Measurements from ENCODE around the gene RTN1.

DNA sequence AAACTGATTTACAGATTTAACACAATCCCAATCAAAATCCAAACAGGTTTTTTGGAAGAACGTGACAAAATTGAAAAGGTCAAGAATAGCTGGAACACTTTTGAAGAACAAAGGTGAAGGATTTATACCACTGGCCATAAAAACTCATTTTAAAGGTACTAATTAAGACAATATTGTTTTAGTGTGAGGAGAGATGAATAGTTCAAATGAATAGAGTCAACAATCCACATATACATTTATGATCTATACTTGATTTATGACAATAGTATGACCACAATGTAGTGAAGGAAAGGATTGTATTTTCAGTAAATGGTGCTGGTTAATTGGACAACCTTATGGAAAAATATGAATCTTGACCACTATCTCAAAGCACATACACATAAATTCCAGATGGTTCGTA is 323.3 kb downstream of the RTN1 start:
- no peak for TF ChIP-seq POLR2AphosphoS5 (IDR thresholded peaks at IDR 0.05; ENCODE audit: low read depth, low read length)
- TF ChIP-seq, protein P1, sequence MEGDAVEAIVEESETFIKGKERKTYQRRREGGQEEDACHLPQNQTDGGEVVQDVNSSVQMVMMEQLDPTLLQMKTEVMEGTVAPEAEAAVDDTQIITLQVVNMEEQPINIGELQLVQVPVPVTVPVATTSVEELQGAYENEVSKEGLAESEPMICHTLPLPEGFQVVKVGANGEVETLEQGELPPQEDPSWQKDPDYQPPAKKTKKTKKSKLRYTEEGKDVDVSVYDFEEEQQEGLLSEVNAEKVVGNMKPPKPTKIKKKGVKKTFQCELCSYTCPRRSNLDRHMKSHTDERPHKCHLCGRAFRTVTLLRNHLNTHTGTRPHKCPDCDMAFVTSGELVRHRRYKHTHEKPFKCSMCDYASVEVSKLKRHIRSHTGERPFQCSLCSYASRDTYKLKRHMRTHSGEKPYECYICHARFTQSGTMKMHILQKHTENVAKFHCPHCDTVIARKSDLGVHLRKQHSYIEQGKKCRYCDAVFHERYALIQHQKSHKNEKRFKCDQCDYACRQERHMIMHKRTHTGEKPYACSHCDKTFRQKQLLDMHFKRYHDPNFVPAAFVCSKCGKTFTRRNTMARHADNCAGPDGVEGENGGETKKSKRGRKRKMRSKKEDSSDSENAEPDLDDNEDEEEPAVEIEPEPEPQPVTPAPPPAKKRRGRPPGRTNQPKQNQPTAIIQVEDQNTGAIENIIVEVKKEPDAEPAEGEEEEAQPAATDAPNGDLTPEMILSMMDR (IDR thresholded peaks at IDR 0.05) = no peak
- TF ChIP-seq TCF7L2 (IDR thresholded peaks at IDR 0.05; ENCODE audit: low read depth, low read length) = no peak

All from Panc1 (cell line).